HepG2 (cell line): ENCODE results near the gene ITGB1. TPM values are rescaled to one million over a fixed set of nuclear protein-coding genes. Genes with fewer than 3 reads are reported as not detected.

Experiments used
- ATAC-seq: fragments of 200-7000 bp; cut with Tn5 transposase; 3 replicates; pipeline ENCODE4 v1.9.1; 2020; ENCODE audit warnings: mild to moderate bottlenecking, moderate library complexity
- BruUV-seq: library from RNA; stranded (reverse); fragments of 400-500 nt; replicated peaks from 2 replicates; lab custom pipeline; 2021; lab: Mats Ljungman, UMichigan
- CTCF ChIA-PET: fragments of 300-600 bp; formaldehyde crosslinking; extraction: SDS; loops from one replicate; lab custom pipeline; 2021; ENCODE audit warnings: low total read pairs, inconsistent platforms, low intra/inter-chr PET ratio; lab: Yijun Ruan, JAX
- POLR2A ChIA-PET: fragments of 350-600 bp; sonication (Branson Sonifier 250); formaldehyde crosslinking; loops from one replicate; lab custom pipeline; 2020; ENCODE audit warnings: antibody characterized with exemption, inconsistent platforms; lab: Yijun Ruan, JAX
- DNase-seq: peaks from one replicate; pipeline ENCODE4 v3.0.0-alpha.2; 2015; ENCODE audit warnings: low spot score
- FAIRE-seq: peaks from 3 replicates; lab custom pipeline; 2011; peaks lifted over from hg19 to GRCh38; lab: Jason Lieb, UNC
- H2AFZ ChIP-seq: one replicate; pipeline ENCODE4 v1.6.1; 2011; ENCODE audit warnings: low read length, inconsistent platforms
- H3K27ac ChIP-seq: fragments of 300-600 bp; 3 replicates; pipeline ENCODE4 v1.8.0; 2011; ENCODE audit warnings: mixed run types, mild to moderate bottlenecking, mixed read lengths, low read length, inconsistent platforms; ENCODE audit not compliant: insufficient read depth; ENCODE audit errors: extremely low read length
- H3K27me3 ChIP-seq, 2 experiments: fragments of 200-600 bp in 1 of 2; 2 replicates in 1 of 2; 3 replicates in 1 of 2; pipeline versions ENCODE4 v1.6.0 to v1.8.0; 2011; ENCODE audit warnings: low read length in 2 of 2, mild to moderate bottlenecking in 2 of 2, moderate library complexity in 2 of 2, inconsistent platforms in 1 of 2; ENCODE audit not compliant: insufficient read depth in 2 of 2, control insufficient read depth in 1 of 2
- H3K36me3 ChIP-seq, 2 experiments: fragments of 200-600 bp in 1 of 2; replicated peaks in 1 of 2; 2 replicates in 1 of 2; 3 replicates in 1 of 2; pipeline versions ENCODE4 v1.5.1 to v1.8.0; 2011; ENCODE audit warnings: low read length in 2 of 2, inconsistent platforms in 1 of 2; ENCODE audit not compliant: insufficient read depth in 2 of 2, control insufficient read depth in 1 of 2
- H3K4me1 ChIP-seq: 2 replicates; pipeline ENCODE4 v1.5.1; 2012; ENCODE audit warnings: low read length, inconsistent platforms; ENCODE audit not compliant: insufficient read depth
- H3K4me2 ChIP-seq: 2 replicates; pipeline ENCODE4 v1.6.0; 2011; ENCODE audit warnings: low read depth, low read length, inconsistent platforms
- H3K4me3 ChIP-seq, 3 experiments: fragments of 200-600 bp in 1 of 3; sonication (generic), shearing (Covaris generic) in 1 of 3; replicated peaks in 1 of 3; 2 replicates each; pipeline ENCODE4 v1.5.1; 2011 to 2016; ENCODE audit warnings: low read length in 3 of 3, inconsistent platforms in 2 of 3, low read depth in 2 of 3, mild to moderate bottlenecking in 2 of 3, control low read depth in 1 of 3, mixed read lengths in 1 of 3; ENCODE audit not compliant: insufficient read depth in 1 of 3
- H3K79me2 ChIP-seq: one replicate; pipeline ENCODE4 v1.6.1; 2011; ENCODE audit warnings: low read length, inconsistent platforms; ENCODE audit not compliant: insufficient read depth
- H3K9ac ChIP-seq: 2 replicates; pipeline ENCODE4 v1.6.0; 2011; ENCODE audit warnings: mild to moderate bottlenecking, low read depth, low read length, inconsistent platforms; ENCODE audit not compliant: insufficient read depth
- H3K9me3 ChIP-seq: 2 replicates; pipeline ENCODE4 v1.5.1; 2012; ENCODE audit warnings: mild to moderate bottlenecking, low read length
- H4K20me1 ChIP-seq: 2 replicates; pipeline ENCODE4 v1.6.0; 2011; ENCODE audit warnings: inconsistent platforms, mild to moderate bottlenecking, low read length, moderate library complexity; ENCODE audit not compliant: insufficient read depth
- ARNT ChIP-seq: fragments of 450-650 bp; IDR thresholded peaks from 2 replicates; pipeline ENCODE4 v1.6.1; 2017
- CHD2 ChIP-seq: IDR thresholded peaks from 2 replicates; pipeline ENCODE4 v1.6.1; 2011; ENCODE audit warnings: low read depth, low read length, improper control_type of control experiment
- KDM5B ChIP-seq: sonication (generic); formaldehyde crosslinking; IDR thresholded peaks from 2 replicates; pipeline ENCODE4 v1.4.0; 2020; ENCODE audit warnings: missing genetic modification reagents, mild to moderate bottlenecking, borderline replicate concordance
- KMT2A ChIP-seq: sonication (generic); formaldehyde crosslinking; IDR thresholded peaks from 2 replicates; pipeline ENCODE4 v1.4.0; 2020; ENCODE audit warnings: missing genetic modification reagents
- MTF1 ChIP-seq: sonication (generic); formaldehyde crosslinking; IDR thresholded peaks from 2 replicates; pipeline ENCODE4 v1.5.0; 2020; ENCODE audit warnings: missing genetic modification reagents
- POLR2A ChIP-seq, 2 experiments: IDR thresholded peaks; 2 replicates each; pipeline ENCODE4 v1.6.1; 2011; ENCODE audit warnings: low read depth in 2 of 2, low read length in 2 of 2, mild to moderate bottlenecking in 1 of 2, moderate library complexity in 1 of 2; ENCODE audit not compliant: insufficient read depth in 1 of 2
- TFAP4 ChIP-seq: sonication (generic); IDR thresholded peaks from 2 replicates; pipeline ENCODE4 v1.6.1; 2016; ENCODE audit warnings: low read depth, borderline replicate concordance
- ZNF746 ChIP-seq: sonication (generic); formaldehyde crosslinking; IDR thresholded peaks from 2 replicates; pipeline ENCODE4 v1.8.0; 2022; ENCODE audit warnings: mild to moderate bottlenecking, missing genetic modification reagents
- ZNF781 ChIP-seq: sonication (generic); formaldehyde crosslinking; IDR thresholded peaks from 2 replicates; pipeline ENCODE4 v1.5.1; 2020; ENCODE audit warnings: borderline replicate concordance, mild to moderate bottlenecking, missing genetic modification reagents; ENCODE audit errors: not compliant biosample characterization
- WGBS: methylation state at CpG from one replicate; pipeline ENCODE4 v1.1.6; 2017; ENCODE audit warnings: low lambda C conversion rate; 5-methylcytosine and 5-hydroxymethylcytosine counted together
- in situ Hi-C: cut with HindIII; loops from 2 replicates; pipeline ENCODE4 v1.10.0; 2017; ENCODE audit warnings: low pct_unique_long_range_greater_than_20kb; ENCODE audit not compliant: extremely low pct_ligation_motif_present
- intact Hi-C: fragments of 100-400 bp; cut with micrococcal nuclease; formaldehyde crosslinking; loops from one replicate; pipeline ENCODE4 v1.10.0; 2022; ENCODE audit not compliant: unreplicated experiment
- polyA plus RNA-seq, 8 experiments: library from polyadenylated mRNA; depleted of rRNA in 3 of 8; stranded (reverse) in 7 of 8; unstranded in 1 of 8; fragments of >200 nt; fragmentation: Illumina TruSeq in 4 of 8; extraction: Trizol in 4 of 8; gene quantifications; 2 replicates each; pipeline versions ENCODE4 v1.2.1 to v1.2.3, GENCODE V29; 2011 to 2016; ENCODE audit warnings: low read depth in 4 of 8, missing spikeins in 1 of 8, mixed read lengths in 1 of 8; ENCODE audit not compliant: insufficient read depth in 1 of 8
- total RNA-seq, 5 experiments: library from RNA; depleted of rRNA; stranded (reverse); fragments of >200 nt; fragmentation: Illumina TruSeq; extraction: Trizol; gene quantifications; 2 replicates each; pipeline ENCODE4 v1.2.3, GENCODE V29; 2016; ENCODE audit warnings: low read depth in 1 of 5

The ITGB1 gene
- total and polyA plus RNA-seq, 2 of the 13 experiments (the other 11 are each of a cell fraction or from before 2014, with no cell fraction given): 190 to 204 TPM

GRCh38 chr10:32953277-32953927 is 4.6 kb downstream of the ITGB1 start:
- H3K9me3 ChIP-seq: no peaks in the 10 kb centered on the region
- DNase-seq (no peak), ATAC-seq (no peak), FAIRE-seq (no peak)
- BruUV-seq: no TSS peak
- ChIA-PET POLR2A (interaction anchor here (1.5 to 3.5 kb wide), 3 partner anchors 9 to 32 kb away, joined by 4 to 18 read pairs (median 5); no protein-coding TSS in a partner anchor), CTCF (no interaction called here)
- peaks cover 64% of the 10 kb centered on the region for H4K20me1 ChIP-seq
- intact Hi-C loops (loop anchor here (10.0 kb wide), 1 partner anchor 49 kb away; no protein-coding TSS in a partner anchor), in situ Hi-C loops (no loop called here)
- peak overlapping the region in 2 of 3 experiments; percentile 17 to 91; a peak in 1 of 6 replicates for H3K4me3 ChIP-seq
- no peak overlapping the region; the same call in none of the 2 replicates for H3K9ac ChIP-seq
- no peak overlapping the region for H2AFZ ChIP-seq
- peaks cover 95% of the 10 kb centered on the region for H3K79me2 ChIP-seq
- peaks cover 2 to 5% of the 10 kb centered on the region in 2 experiments; a peak in 1 of 5 replicates for H3K36me3 ChIP-seq
- H3K4me1 ChIP-seq: peaks cover 77% of the 10 kb centered on the region
- peak overlapping the region; percentile 70 for H3K4me2 ChIP-seq
- H3K27ac ChIP-seq: no peak overlapping the region
- H3K27me3 ChIP-seq: no peaks in the 10 kb centered on the region; a peak in 1 of 5 replicates
- TF ChIP-seq KMT2A (0 out of 2 replicates have a peak, but pooled peaks have one; percentile 22), KDM5B (CRISPR knock-in tag) (no peak), MTF1 (no peak), ZNF746 (CRISPR knock-in tag) (no peak), POLR2A (IDR thresholded peaks at IDR 0.05; ENCODE audit: insufficient read depth in 1 of 2, low read depth in 2 of 2, low read length in 2 of 2) (0 out of 4 replicates have a peak, but pooled peaks of 1 of the 2 experiments have one; percentile 4), CHD2 (no peak), ARNT (no peak), ZNF781 (CRISPR knock-in tag) (no peak), TFAP4 (no peak)
- 44% methylated on average over 6 of the region's 6 CpGs for WGBS
